Caco-2 (cell line): ENCODE results near the gene PTH1R. TPM values are rescaled to one million over a fixed set of nuclear protein-coding genes. Genes with fewer than 3 reads are reported as not detected.
A peak's percentile ranks its signal among the peaks of the same experiment; 100 is the strongest.

Experiments
- BruUV-seq: library from RNA; stranded (reverse); fragments of 400-500 nt; replicated peaks from 2 replicates; lab custom pipeline; 2021; lab: Mats Ljungman, UMichigan
- CTCF ChIA-PET: fragments of 300-600 bp; sonication (Branson Sonifier 250); formaldehyde crosslinking; loops from one replicate; lab custom pipeline; 2022; ENCODE audit warnings: antibody characterized with exemption; lab: Charles Lee
- POLR2A ChIA-PET: fragments of 300-600 bp; sonication (Branson Sonifier 250); formaldehyde crosslinking; loops from one replicate; lab custom pipeline; 2022; ENCODE audit warnings: antibody characterized with exemption; lab: Charles Lee
- DNase-seq, 2 experiments: peaks; one replicate each; pipeline versions ENCODE4 v3.0.0 to v3.0.0-alpha.2; 2020 to 2022
- H3K27me3 ChIP-seq: replicated peaks from 2 replicates; pipeline ENCODE4 v1.6.0; 2011; ENCODE audit warnings: low read length; ENCODE audit not compliant: control insufficient read depth, insufficient read depth
- H3K36me3 ChIP-seq: 2 replicates; pipeline ENCODE4 v1.5.1; 2011; ENCODE audit warnings: low read length; ENCODE audit not compliant: control insufficient read depth, insufficient read depth
- H3K4me1 ChIP-seq: fragments of 250-450 bp; sonication (Bioruptor Pico); 2 replicates; pipeline ENCODE4 v1.5.1; 2020; ENCODE audit warnings: mild to moderate bottlenecking
- H3K4me3 ChIP-seq: 2 replicates; pipeline ENCODE4 v1.5.1; 2011; ENCODE audit warnings: low read depth, mild to moderate bottlenecking, control low read depth, low read length
- H3K9me3 ChIP-seq: fragments of 250-450 bp; sonication (Bioruptor Pico); 2 replicates; pipeline ENCODE4 v1.5.1; 2020; ENCODE audit warnings: mild to moderate bottlenecking, moderate library complexity
- H3K27ac Mint-ChIP-seq: one replicate; pipeline ENCODE4 v1.8.0; 2022; ENCODE audit warnings: mixed read lengths; ENCODE audit not compliant: unreplicated experiment
- H3K27me3 Mint-ChIP-seq: one replicate; pipeline ENCODE4 v1.8.0; 2022; ENCODE audit warnings: mixed read lengths; ENCODE audit not compliant: insufficient read depth, unreplicated experiment
- H3K36me3 Mint-ChIP-seq: one replicate; pipeline ENCODE4 v1.8.0; 2022; ENCODE audit warnings: mild to moderate bottlenecking, mixed read lengths; ENCODE audit not compliant: insufficient read depth, unreplicated experiment
- H3K4me1 Mint-ChIP-seq: one replicate; pipeline ENCODE4 v1.8.0; 2022; ENCODE audit warnings: low read depth, mixed read lengths; ENCODE audit not compliant: unreplicated experiment
- H3K4me3 Mint-ChIP-seq: one replicate; pipeline ENCODE4 v1.8.0; 2022; ENCODE audit warnings: mild to moderate bottlenecking, moderate library complexity, mixed read lengths; ENCODE audit not compliant: unreplicated experiment
- H3K9me3 Mint-ChIP-seq: one replicate; pipeline ENCODE4 v1.8.0; 2022; ENCODE audit warnings: mixed read lengths; ENCODE audit not compliant: unreplicated experiment
- CTCF ChIP-seq, 2 experiments: fragments of 200-600 bp in 1 of 2; IDR thresholded peaks; 1 replicate in 1 of 2; 2 replicates in 1 of 2; pipeline versions ENCODE4 v1.5.1 to v1.8.0; 2011 to 2022; ENCODE audit warnings: antibody characterized with exemption in 1 of 2, control low read depth in 1 of 2, inconsistent platforms in 1 of 2, low read depth in 1 of 2, low read length in 1 of 2, mild to moderate bottlenecking in 1 of 2, moderate library complexity in 1 of 2; ENCODE audit not compliant: insufficient read depth in 1 of 2, severe bottlenecking in 1 of 2, unreplicated experiment in 1 of 2
- intact Hi-C: fragments of 100-400 bp; cut with micrococcal nuclease; formaldehyde crosslinking; loops from one replicate; pipeline ENCODE4 v1.10.0; 2022; ENCODE audit not compliant: unreplicated experiment
- total RNA-seq: library from RNA; stranded (reverse); gene quantifications from 2 replicates; pipeline ENCODE4 v1.2.3, GENCODE V29; 2022

The PTH1R gene
- total RNA-seq, 1 experiment from 2014 or later: 5.1 TPM

DNA sequence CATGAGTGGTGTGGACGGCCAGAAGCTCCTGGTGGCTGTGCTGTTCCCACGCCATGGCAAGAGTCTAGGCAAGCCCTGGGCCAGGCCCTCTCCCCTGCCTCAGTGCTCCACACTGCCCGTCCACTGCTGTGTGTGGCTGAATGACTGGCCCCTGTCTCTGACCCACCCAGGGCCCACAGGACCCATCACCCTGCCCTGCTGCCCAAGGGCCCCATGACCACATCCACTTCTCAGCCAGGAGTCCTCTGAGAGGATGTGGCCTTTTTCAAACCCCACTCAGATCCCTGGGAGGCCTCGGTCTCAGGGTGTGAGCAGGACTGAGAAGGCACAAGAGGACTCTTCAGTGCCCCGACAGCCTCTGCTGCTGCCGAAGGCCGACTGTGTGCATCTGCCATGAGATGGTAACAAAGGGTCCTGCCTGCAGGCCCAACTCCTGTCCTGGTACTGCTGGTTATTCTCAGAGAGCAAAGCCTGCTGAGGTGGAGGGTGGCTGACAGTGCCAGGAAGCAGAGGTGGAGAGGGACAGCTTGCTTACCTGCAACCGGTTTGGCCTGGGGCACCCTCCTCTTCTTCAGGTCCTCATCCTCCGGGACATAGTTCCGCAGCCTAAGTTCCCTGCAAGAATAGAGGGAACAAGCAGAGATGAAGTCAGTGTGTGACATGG is 47.5 kb downstream of the PTH1R start:
- DNase-seq: peak in 1 of 2 experiments; percentile 27
- peaks cover 10% of the 10 kb centered on the region for H3K4me1 Mint-ChIP-seq
- no peaks in the 10 kb centered on the region for H3K27me3 ChIP-seq
- no peak overlapping the region for H3K27ac Mint-ChIP-seq
- no peaks in the 10 kb centered on the region for H3K9me3 ChIP-seq
- H3K4me3 Mint-ChIP-seq: no peak overlapping the region
- H3K4me3 ChIP-seq: no peak overlapping the region
- TF ChIP-seq CTCF (IDR thresholded peaks at IDR 0.05; ENCODE audit: insufficient read depth in 1 of 2, low read depth in 1 of 2, low read length in 1 of 2, severe bottlenecking in 1 of 2, unreplicated experiment in 1 of 2): no peak
- peaks cover 66% of the 10 kb centered on the region for H3K36me3 Mint-ChIP-seq
- no peaks in the 10 kb centered on the region for H3K27me3 Mint-ChIP-seq
- intact Hi-C loops: no loop called here
- CTCF ChIA-PET: interaction anchor here (1.3 kb wide), 1 partner anchor 19 kb away, joined by 4 read pairs; no protein-coding TSS in a partner anchor
- no TSS peak for BruUV-seq
- H3K36me3 ChIP-seq: peaks cover 14% of the 10 kb centered on the region
- H3K9me3 Mint-ChIP-seq: no peaks in the 10 kb centered on the region
- H3K4me1 ChIP-seq: 0 out of 2 replicates have a peak, but pooled peaks cover 4% of the 10 kb centered on the region
- POLR2A ChIA-PET: no interaction called here

GRCh38 chr3:46925585-46925934 is 48.0 kb downstream of the PTH1R start:
- CTCF ChIA-PET: interaction anchor here (1.1 kb wide), 1 partner anchor 10 kb away, joined by 4 read pairs; no protein-coding TSS in a partner anchor
- TF ChIP-seq CTCF (IDR thresholded peaks at IDR 0.05; ENCODE audit: insufficient read depth in 1 of 2, low read depth in 1 of 2, low read length in 1 of 2, severe bottlenecking in 1 of 2, unreplicated experiment in 1 of 2): no peak
- Mint-ChIP-seq H3K36me3 (peaks cover 67% of the 10 kb centered on the region), H3K4me3 (no peak overlapping the region), H3K9me3 (no peaks in the 10 kb centered on the region), H3K27me3 (no peaks in the 10 kb centered on the region), H3K27ac (peak overlapping the region; percentile 54), H3K4me1 (peaks cover 11% of the 10 kb centered on the region)
- H3K36me3 ChIP-seq: peaks cover 14% of the 10 kb centered on the region
- H3K4me1 ChIP-seq: peaks cover 7% of the 10 kb centered on the region; the same call in 1 of the 2 replicates
- H3K27me3 ChIP-seq: no peaks in the 10 kb centered on the region
- DNase-seq: peak in 1 of 2 experiments; percentile 4
- POLR2A ChIA-PET: no interaction called here
- no TSS peak for BruUV-seq
- no peak overlapping the region for H3K4me3 ChIP-seq
- intact Hi-C loops: no loop called here
- H3K9me3 ChIP-seq: no peaks in the 10 kb centered on the region

GRCh38 chr3:46926039-46926438 is 48.5 kb downstream of the PTH1R start:
- H3K4me3 ChIP-seq: no peak overlapping the region
- Mint-ChIP-seq H3K4me3 (no peak overlapping the region), H3K36me3 (peaks cover 67% of the 10 kb centered on the region), H3K4me1 (peaks cover 16% of the 10 kb centered on the region), H3K27ac (peak overlapping the region; percentile 54), H3K9me3 (no peaks in the 10 kb centered on the region), H3K27me3 (no peaks in the 10 kb centered on the region)
- peaks cover 14% of the 10 kb centered on the region for H3K36me3 ChIP-seq
- BruUV-seq: no TSS peak
- no peaks in the 10 kb centered on the region for H3K9me3 ChIP-seq
- ChIA-PET POLR2A (no interaction called here), CTCF (interaction anchor here (1.1 kb wide), 1 partner anchor 9 kb away, joined by 4 read pairs; no protein-coding TSS in a partner anchor)
- no peaks in the 10 kb centered on the region for H3K27me3 ChIP-seq
- peaks cover 12% of the 10 kb centered on the region; the same call in 1 of the 2 replicates for H3K4me1 ChIP-seq
- peak in 1 of 2 experiments; percentile 48 for DNase-seq
- intact Hi-C loops: no loop called here
- TF ChIP-seq CTCF (IDR thresholded peaks at IDR 0.05; ENCODE audit: insufficient read depth in 1 of 2, low read depth in 1 of 2, low read length in 1 of 2, severe bottlenecking in 1 of 2, unreplicated experiment in 1 of 2): no peak
